Smooth muscle cell (in vitro differentiated cells): ENCODE results near the gene MVB12A. TPM values are rescaled to one million over a fixed set of nuclear protein-coding genes. Genes with fewer than 3 reads are reported as not detected.

ENCODE experiments used
- DNase-seq: peaks from one replicate; lab custom pipeline; 2025; ENCODE audit not compliant: unreplicated experiment; lab: John Stamatoyannopoulos, UW
- H2AFZ ChIP-seq: fragments of 200-600 bp; sonication (generic); 2 replicates; pipeline ENCODE4 v1.6.0; 2016; ENCODE audit warnings: antibody characterized with exemption, low read depth, mild to moderate bottlenecking
- H3F3A ChIP-seq: fragments of 200-600 bp; sonication (generic); 2 replicates; pipeline ENCODE4 v1.6.0; 2017; ENCODE audit warnings: antibody characterized with exemption, low read depth
- H3K27ac ChIP-seq: fragments of 200-600 bp; sonication (generic); 2 replicates; pipeline ENCODE4 v1.5.1; 2016; ENCODE audit warnings: low read depth, mild to moderate bottlenecking
- H3K27me3 ChIP-seq: fragments of 200-600 bp; sonication (generic); 2 replicates; pipeline ENCODE4 v1.6.1; 2016; ENCODE audit warnings: low read depth, mild to moderate bottlenecking
- H3K36me3 ChIP-seq: fragments of 200-600 bp; sonication (generic); 2 replicates; pipeline ENCODE4 v1.5.1; 2016; ENCODE audit warnings: low read depth
- H3K4me1 ChIP-seq: fragments of 200-600 bp; sonication (generic); 2 replicates; pipeline ENCODE4 v1.5.1; 2016; ENCODE audit warnings: low read depth
- H3K4me2 ChIP-seq: fragments of 200-600 bp; sonication (generic); 2 replicates; pipeline ENCODE4 v1.6.0; 2016; ENCODE audit warnings: mild to moderate bottlenecking
- H3K4me3 ChIP-seq: fragments of 200-600 bp; sonication (generic); 2 replicates; pipeline ENCODE4 v1.5.1; 2016; ENCODE audit warnings: mild to moderate bottlenecking
- H3K79me2 ChIP-seq: fragments of 200-600 bp; sonication (generic); 2 replicates; pipeline ENCODE4 v1.6.0; 2016; ENCODE audit warnings: low read depth, mild to moderate bottlenecking
- H3K9ac ChIP-seq: fragments of 200-600 bp; sonication (generic); 2 replicates; pipeline ENCODE4 v1.6.0; 2016; ENCODE audit warnings: low read depth
- H3K9me3 ChIP-seq: fragments of 200-600 bp; sonication (generic); replicated peaks from 2 replicates; pipeline ENCODE4 v1.5.1; 2016; ENCODE audit warnings: low read depth
- H4K20me1 ChIP-seq: fragments of 200-600 bp; sonication (generic); 2 replicates; pipeline ENCODE4 v1.6.0; 2016; ENCODE audit warnings: low read depth
- WGBS: methylation state at CpG from one replicate; pipeline ENCODE4 v1.1.7; 2016; ENCODE audit warnings: low lambda C conversion rate; 5-methylcytosine and 5-hydroxymethylcytosine counted together
- polyA plus RNA-seq: library from polyadenylated mRNA; unstranded; fragments of >200 nt; fragmentation: Nextera tagmentation; extraction: Ambion mirVana; gene quantifications from 2 replicates; pipeline ENCODE4 v1.2.1, GENCODE V29; 2016
- total RNA-seq: library from RNA; depleted of rRNA; stranded (reverse); fragments of >200 nt; gene quantifications from 2 replicates; pipeline ENCODE4 v1.2.3, GENCODE V29; 2014
- TF ChIP-seq, protein P1 (sequence below): fragments of 200-600 bp; sonication (generic); IDR thresholded peaks from 2 replicates; pipeline ENCODE4 v1.5.1; 2017; ENCODE audit warnings: borderline replicate concordance, mild to moderate bottlenecking, antibody characterized with exemption; ENCODE audit not compliant: insufficient read depth, poor library complexity, severe bottlenecking

MVB12A gene
- total and polyA plus RNA-seq, 2 experiments from 2014 or later: 68.1 to 98.1 TPM

DNA sequence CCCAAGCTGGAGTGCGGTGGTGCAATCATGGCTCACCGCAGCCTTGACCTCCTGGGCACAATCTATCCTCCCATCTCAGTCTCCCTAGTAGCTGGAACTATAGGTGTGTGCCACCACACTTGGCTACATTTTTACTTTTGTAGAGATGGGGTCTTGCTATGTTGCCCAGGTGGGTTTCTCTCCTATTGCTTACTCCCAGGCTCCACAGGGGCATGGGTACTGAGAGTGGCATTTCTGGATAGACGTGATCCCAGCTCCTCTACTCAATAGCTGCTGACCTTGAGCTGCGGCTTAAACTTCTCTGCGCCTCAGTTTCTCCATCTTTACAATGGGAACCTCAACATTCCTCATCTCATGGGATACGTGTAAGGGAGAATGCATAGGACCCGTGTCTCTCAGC lies 11.6 kb downstream of the MVB12A start:
- WGBS: 92% methylated on average over 7 of the region's 7 CpGs
- Histone ChIP-seq H3K27me3 (no peaks in the 10 kb centered on the region), H3K9ac (no peak overlapping the region), H4K20me1 (no peaks in the 10 kb centered on the region), H3K79me2 (no peaks in the 10 kb centered on the region), H3K4me2 (no peak overlapping the region), H3K4me3 (no peak overlapping the region), H3K27ac (no peak overlapping the region), H2AFZ (no peak overlapping the region), H3K9me3 (no peaks in the 10 kb centered on the region), H3K36me3 (no peaks in the 10 kb centered on the region), H3F3A (no peaks in the 10 kb centered on the region), H3K4me1 (no peaks in the 10 kb centered on the region)
- TF ChIP-seq, protein P1, sequence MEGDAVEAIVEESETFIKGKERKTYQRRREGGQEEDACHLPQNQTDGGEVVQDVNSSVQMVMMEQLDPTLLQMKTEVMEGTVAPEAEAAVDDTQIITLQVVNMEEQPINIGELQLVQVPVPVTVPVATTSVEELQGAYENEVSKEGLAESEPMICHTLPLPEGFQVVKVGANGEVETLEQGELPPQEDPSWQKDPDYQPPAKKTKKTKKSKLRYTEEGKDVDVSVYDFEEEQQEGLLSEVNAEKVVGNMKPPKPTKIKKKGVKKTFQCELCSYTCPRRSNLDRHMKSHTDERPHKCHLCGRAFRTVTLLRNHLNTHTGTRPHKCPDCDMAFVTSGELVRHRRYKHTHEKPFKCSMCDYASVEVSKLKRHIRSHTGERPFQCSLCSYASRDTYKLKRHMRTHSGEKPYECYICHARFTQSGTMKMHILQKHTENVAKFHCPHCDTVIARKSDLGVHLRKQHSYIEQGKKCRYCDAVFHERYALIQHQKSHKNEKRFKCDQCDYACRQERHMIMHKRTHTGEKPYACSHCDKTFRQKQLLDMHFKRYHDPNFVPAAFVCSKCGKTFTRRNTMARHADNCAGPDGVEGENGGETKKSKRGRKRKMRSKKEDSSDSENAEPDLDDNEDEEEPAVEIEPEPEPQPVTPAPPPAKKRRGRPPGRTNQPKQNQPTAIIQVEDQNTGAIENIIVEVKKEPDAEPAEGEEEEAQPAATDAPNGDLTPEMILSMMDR: no peak
- no peak for DNase-seq

DNA sequence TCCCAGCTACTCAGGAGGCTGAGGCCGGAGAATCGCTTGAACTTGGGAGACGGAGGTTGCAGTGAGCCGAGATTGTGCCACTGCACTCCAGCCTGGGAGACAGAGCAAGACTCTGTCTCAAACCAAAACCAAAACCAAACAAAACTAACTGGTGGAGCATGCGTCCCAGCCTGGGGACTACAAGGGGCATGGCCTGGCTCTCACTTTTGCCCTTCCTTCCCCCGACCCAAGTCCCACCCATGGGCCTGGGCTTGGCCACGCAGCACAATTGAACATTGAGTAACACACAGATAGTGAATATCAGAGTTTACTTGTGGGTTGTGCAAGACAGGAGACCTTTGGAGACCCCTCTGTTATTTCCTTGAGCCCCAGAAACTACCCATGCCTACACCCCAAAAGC lies 15.4 kb downstream of the MVB12A start:
- no peaks in the 10 kb centered on the region for H3K36me3 ChIP-seq
- 94% methylated on average over 7 of the region's 7 CpGs for WGBS

DNA sequence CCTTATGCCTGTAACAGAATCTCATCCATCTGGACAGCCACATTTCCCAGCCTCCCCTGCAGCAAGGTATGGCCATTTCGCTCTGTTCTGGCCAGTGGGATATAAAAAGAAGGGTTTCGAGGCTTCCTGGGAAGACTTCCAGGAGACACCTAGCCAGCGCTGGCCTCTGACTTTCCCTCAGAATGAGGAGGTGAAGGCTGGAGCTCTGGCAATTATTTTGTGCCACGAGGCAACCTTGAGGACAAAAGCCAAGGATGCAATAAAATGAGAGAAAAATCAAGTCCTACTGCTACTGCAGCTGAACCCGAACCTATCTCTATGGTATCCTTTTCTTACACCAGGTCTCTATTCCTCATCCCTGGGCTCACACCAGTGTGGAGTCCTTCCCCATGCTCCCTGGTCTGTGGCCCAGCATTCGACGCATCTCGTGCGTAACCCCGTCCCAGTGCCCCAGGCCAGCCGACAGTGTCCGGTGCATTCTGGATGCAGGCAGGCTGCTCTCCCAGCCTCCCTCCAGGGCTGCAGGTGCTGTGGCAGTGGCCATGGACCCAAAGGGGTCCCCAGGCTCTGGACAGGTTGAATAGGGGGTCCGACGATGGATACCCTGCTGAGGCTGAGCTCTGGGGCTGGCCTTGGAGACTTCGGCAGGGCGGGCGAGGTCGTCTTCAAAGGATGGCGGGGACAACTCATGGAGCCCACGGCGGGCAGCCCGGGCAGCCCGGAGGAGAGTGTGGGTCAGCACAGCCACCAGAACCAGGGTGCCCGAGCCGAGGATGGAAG lies 16.4 kb downstream of the MVB12A start:
- H3K4me1 ChIP-seq: no peaks in the 10 kb centered on the region
- H3K36me3 ChIP-seq: no peaks in the 10 kb centered on the region
- no peak overlapping the region for H3K4me3 ChIP-seq
- no peak overlapping the region for H3K27ac ChIP-seq
- WGBS: 96% methylated on average over 25 of the region's 25 CpGs
- DNase-seq: no peak
- H2AFZ ChIP-seq: no peak overlapping the region
- TF ChIP-seq, protein P1: no peak
- no peaks in the 10 kb centered on the region for H4K20me1 ChIP-seq
- no peaks in the 10 kb centered on the region for H3K9me3 ChIP-seq
- no peaks in the 10 kb centered on the region for H3K79me2 ChIP-seq
- H3K9ac ChIP-seq: no peak overlapping the region
- no peaks in the 10 kb centered on the region for H3F3A ChIP-seq
- no peak overlapping the region for H3K4me2 ChIP-seq
- no peaks in the 10 kb centered on the region for H3K27me3 ChIP-seq

More for the DNA sequence above, 15.4 kb downstream of the MVB12A start:
- H2AFZ ChIP-seq: no peak overlapping the region
- no peaks in the 10 kb centered on the region for H3K79me2 ChIP-seq
- H3K4me3 ChIP-seq: no peak overlapping the region
- no peak overlapping the region for H3K4me2 ChIP-seq
- H3K9me3 ChIP-seq: no peaks in the 10 kb centered on the region
- no peaks in the 10 kb centered on the region for H3K27me3 ChIP-seq
- H3K9ac ChIP-seq: no peak overlapping the region
- DNase-seq: no peak
- no peaks in the 10 kb centered on the region for H3K4me1 ChIP-seq
- no peaks in the 10 kb centered on the region for H4K20me1 ChIP-seq
- TF ChIP-seq, protein P1: no peak
- H3K27ac ChIP-seq: no peak overlapping the region
- no peaks in the 10 kb centered on the region for H3F3A ChIP-seq

DNA sequence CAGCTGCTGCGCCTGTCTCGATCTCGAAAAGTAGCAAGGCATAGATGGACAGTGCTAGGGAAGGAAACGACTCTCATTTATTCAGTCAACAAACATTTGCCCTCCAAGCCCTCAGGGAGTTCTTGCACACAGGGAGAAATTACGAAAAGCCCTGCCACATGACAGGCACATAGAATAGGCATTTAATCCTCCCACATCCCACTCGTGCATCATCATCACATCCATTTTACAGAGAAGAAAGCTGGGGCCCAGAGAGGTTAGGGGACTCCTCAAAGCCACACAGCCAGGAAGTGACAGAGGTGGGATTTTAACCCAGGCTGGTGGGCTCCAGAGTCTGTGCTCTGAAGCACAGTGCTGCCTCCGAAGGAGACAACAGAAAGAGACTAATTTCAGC lies 17.0 kb downstream of the MVB12A start:
- H3K27me3 ChIP-seq: no peaks in the 10 kb centered on the region
- no peak overlapping the region for H3K4me2 ChIP-seq
- DNase-seq: no peak
- no peaks in the 10 kb centered on the region for H3K4me1 ChIP-seq
- no peak overlapping the region for H3K4me3 ChIP-seq
- no peak overlapping the region for H3K9ac ChIP-seq
- H3F3A ChIP-seq: no peaks in the 10 kb centered on the region
- WGBS: 83% methylated on average over 7 of the region's 7 CpGs
- H3K36me3 ChIP-seq: no peaks in the 10 kb centered on the region
- H2AFZ ChIP-seq: no peak overlapping the region
- H3K9me3 ChIP-seq: no peaks in the 10 kb centered on the region
- TF ChIP-seq, protein P1: no peak
- no peak overlapping the region for H3K27ac ChIP-seq
- no peaks in the 10 kb centered on the region for H3K79me2 ChIP-seq
- no peaks in the 10 kb centered on the region for H4K20me1 ChIP-seq
